ENCODE data around the gene KLC1. TPM values are rescaled to one million over a fixed set of nuclear protein-coding genes. Genes with fewer than 3 reads are reported as not detected.

KLC1 gene
- total and polyA plus RNA-seq, 2 of the 8 experiments (the other 6 are each of a cell fraction or from before 2014, with no cell fraction given) = 84.6 to 134 TPM

- TF ChIP-seq BACH1 (IDR thresholded peaks at IDR 0.05; ENCODE audit: low read length) (no peak), RFX5 (IDR thresholded peaks at IDR 0.05; ENCODE audit: borderline replicate concordance, low read depth, low read length) (no peak), HDAC6 (IDR thresholded peaks at IDR 0.05; ENCODE audit: low read depth, low read length) (no peak), CREB1 (IDR thresholded peaks at IDR 0.05) (no peak), CHD2 (IDR thresholded peaks at IDR 0.05; ENCODE audit: low read length) (no peak), MAFK (IDR thresholded peaks at IDR 0.05; ENCODE audit: low read depth, low read length) (no peak), BCL11A (IDR thresholded peaks at IDR 0.05; ENCODE audit: low read depth in 2 of 2, low read length in 2 of 2) (no peak), FOSL1 (IDR thresholded peaks at IDR 0.05; ENCODE audit: insufficient read depth, low read depth, low read length) (no peak)
Measured at GRCh38 chr14:103688906-103689902, 60.2 kb downstream of the KLC1 start (continued).
